ENCODE data around the gene FXYD5.
"Not testable (repeated sequence)": the region's sequence is repeated elsewhere in the genome, so short reads cannot be mapped to it uniquely, and the experiment has no call there.

Gene FXYD5

GRCh38 chr19:35120492-35120891 is 34.0 kb upstream of the FXYD5 start:
- peak; percentile 83 for DNase-seq

- DNase-seq, result no peak
These were observed 33.6 kb upstream of the FXYD5 start for GRCh38 chr19:35120898-35121297.

GRCh38 chr19:35122687-35123551 is 31.6 kb upstream of the FXYD5 start:
- DNase-seq, result no peak

GRCh38 chr19:35123573-35123972 is 31.0 kb upstream of the FXYD5 start:
- no peak for DNase-seq

- peak; percentile 94 for DNase-seq
These were observed 30.2 kb upstream of the FXYD5 start for GRCh38 chr19:35124098-35125060.

GRCh38 chr19:35125270-35125717 is 29.2 kb upstream of the FXYD5 start:
- DNase-seq, result no peak

GRCh38 chr19:35125749-35126623 is 28.5 kb upstream of the FXYD5 start:
- no peak for DNase-seq

GRCh38 chr19:35126624-35126959 is 27.9 kb upstream of the FXYD5 start:
- no peak for DNase-seq

GRCh38 chr19:35127871-35128270 is 26.7 kb upstream of the FXYD5 start:
- no peak for DNase-seq

- DNase-seq, result no peak
These were observed 26.0 kb upstream of the FXYD5 start for GRCh38 chr19:35128398-35129057.

- DNase-seq, result not testable (repeated sequence)
These were observed 24.7 kb upstream of the FXYD5 start for GRCh38 chr19:35129724-35130274.

GRCh38 chr19:35130761-35131720 is 23.5 kb upstream of the FXYD5 start:
- no peak for DNase-seq

GRCh38 chr19:35132254-35132653 is 22.3 kb upstream of the FXYD5 start:
- no peak for DNase-seq

- DNase-seq, result no peak
These were observed 20.7 kb upstream of the FXYD5 start for GRCh38 chr19:35133826-35134225.

GRCh38 chr19:35134601-35135242 is 19.8 kb upstream of the FXYD5 start, which contains the start of gene LGI4:
TSS of gene LGI4 (minus strand) at chr19:35135059. CDS start at chr19:35134680, 379 bp downstream.
- DNase-seq, result no peak

GRCh38 chr19:35135389-35135909 is 19.1 kb upstream of the FXYD5 start:
- DNase-seq, result peak; percentile 53

- no peak for DNase-seq
These were observed 18.3 kb upstream of the FXYD5 start for GRCh38 chr19:35136231-35136630.

GRCh38 chr19:35136977-35137702 is 17.4 kb upstream of the FXYD5 start:
- no peak for DNase-seq
